GM15510 (cell line): Measurements from ENCODE around the gene CCDC91.

ENCODE experiments used
- POLR2A ChIP-seq: IDR thresholded peaks from 3 replicates; pipeline ENCODE4 v1.6.1; 2011; ENCODE audit warnings: borderline replicate concordance; ENCODE audit not compliant: insufficient read length; ENCODE audit errors: extremely low read depth

Gene CCDC91

GRCh38 chr12:28172434-28173030 lies 17.7 kb upstream of the CCDC91 start:
- TF ChIP-seq POLR2A = no peak

GRCh38 chr12:28173440-28173839 lies 16.8 kb upstream of the CCDC91 start:
- TF ChIP-seq POLR2A = no peak

GRCh38 chr12:28175098-28175589 lies 15.1 kb upstream of the CCDC91 start:
- no peak for TF ChIP-seq POLR2A

- no peak for TF ChIP-seq POLR2A
These were observed 14.0 kb upstream of the CCDC91 start for GRCh38 chr12:28176295-28176694.

GRCh38 chr12:28177461-28177860 lies 12.8 kb upstream of the CCDC91 start:
- no peak for TF ChIP-seq POLR2A

GRCh38 chr12:28177905-28178304 lies 12.4 kb upstream of the CCDC91 start:
- TF ChIP-seq POLR2A = no peak

- TF ChIP-seq POLR2A = no peak
These were observed 11.5 kb upstream of the CCDC91 start for GRCh38 chr12:28178775-28179174.

- TF ChIP-seq POLR2A = no peak
These were observed 9.5 kb upstream of the CCDC91 start for GRCh38 chr12:28180786-28181185.

GRCh38 chr12:28184375-28184774 lies 5.9 kb upstream of the CCDC91 start:
- TF ChIP-seq POLR2A = no peak

GRCh38 chr12:28186500-28186899 lies 3.8 kb upstream of the CCDC91 start:
- TF ChIP-seq POLR2A = no peak

- no peak for TF ChIP-seq POLR2A
These were observed 404 bp upstream of the CCDC91 start for GRCh38 chr12:28189784-28190320.

- TF ChIP-seq POLR2A = no peak
These were observed 1.1 kb downstream of the CCDC91 start for GRCh38 chr12:28191051-28192048.

- TF ChIP-seq POLR2A = no peak
These were observed 1.9 kb downstream of the CCDC91 start for GRCh38 chr12:28192125-28192524.

- no peak for TF ChIP-seq POLR2A
These were observed 12.3 kb downstream of the CCDC91 start for GRCh38 chr12:28202374-28203130.

GRCh38 chr12:28209782-28210181 lies 19.5 kb downstream of the CCDC91 start:
- TF ChIP-seq POLR2A = no peak
